HepG2 (cell line): ENCODE measurements around the gene UNC5B. TPM values are rescaled to one million over a fixed set of nuclear protein-coding genes. Genes with fewer than 3 reads are reported as not detected.
A peak's percentile ranks its signal among the peaks of the same experiment; 100 is the strongest.

Experiments
- ATAC-seq: fragments of 200-7000 bp; cut with Tn5 transposase; 3 replicates; pipeline ENCODE4 v1.9.1; 2020; ENCODE audit warnings: mild to moderate bottlenecking, moderate library complexity
- BruUV-seq: library from RNA; stranded (reverse); fragments of 400-500 nt; replicated peaks from 2 replicates; lab custom pipeline; 2021; lab: Mats Ljungman, UMichigan
- CTCF ChIA-PET: fragments of 300-600 bp; formaldehyde crosslinking; extraction: SDS; loops from one replicate; lab custom pipeline; 2021; ENCODE audit warnings: low total read pairs, inconsistent platforms, low intra/inter-chr PET ratio; lab: Yijun Ruan, JAX
- POLR2A ChIA-PET: fragments of 350-600 bp; sonication (Branson Sonifier 250); formaldehyde crosslinking; loops from one replicate; lab custom pipeline; 2020; ENCODE audit warnings: antibody characterized with exemption, inconsistent platforms; lab: Yijun Ruan, JAX
- DNase-seq: peaks from one replicate; pipeline ENCODE4 v3.0.0-alpha.2; 2015; ENCODE audit warnings: low spot score
- FAIRE-seq: peaks from 3 replicates; lab custom pipeline; 2011; peaks lifted over from hg19 to GRCh38; lab: Jason Lieb, UNC
- H2AFZ ChIP-seq: one replicate; pipeline ENCODE4 v1.6.1; 2011; ENCODE audit warnings: low read length, inconsistent platforms
- H3K27ac ChIP-seq: fragments of 300-600 bp; 3 replicates; pipeline ENCODE4 v1.8.0; 2011; ENCODE audit warnings: mixed run types, mild to moderate bottlenecking, mixed read lengths, low read length, inconsistent platforms; ENCODE audit not compliant: insufficient read depth; ENCODE audit errors: extremely low read length
- H3K27me3 ChIP-seq, 2 experiments: fragments of 200-600 bp in 1 of 2; 2 replicates in 1 of 2; 3 replicates in 1 of 2; pipeline versions ENCODE4 v1.6.0 to v1.8.0; 2011; ENCODE audit warnings: low read length in 2 of 2, mild to moderate bottlenecking in 2 of 2, moderate library complexity in 2 of 2, inconsistent platforms in 1 of 2; ENCODE audit not compliant: insufficient read depth in 2 of 2, control insufficient read depth in 1 of 2
- H3K36me3 ChIP-seq, 2 experiments: fragments of 200-600 bp in 1 of 2; replicated peaks in 1 of 2; 2 replicates in 1 of 2; 3 replicates in 1 of 2; pipeline versions ENCODE4 v1.5.1 to v1.8.0; 2011; ENCODE audit warnings: low read length in 2 of 2, inconsistent platforms in 1 of 2; ENCODE audit not compliant: insufficient read depth in 2 of 2, control insufficient read depth in 1 of 2
- H3K4me1 ChIP-seq: 2 replicates; pipeline ENCODE4 v1.5.1; 2012; ENCODE audit warnings: low read length, inconsistent platforms; ENCODE audit not compliant: insufficient read depth
- H3K4me2 ChIP-seq: 2 replicates; pipeline ENCODE4 v1.6.0; 2011; ENCODE audit warnings: low read depth, low read length, inconsistent platforms
- H3K4me3 ChIP-seq, 3 experiments: fragments of 200-600 bp in 1 of 3; sonication (generic), shearing (Covaris generic) in 1 of 3; replicated peaks in 1 of 3; 2 replicates each; pipeline ENCODE4 v1.5.1; 2011 to 2016; ENCODE audit warnings: low read length in 3 of 3, inconsistent platforms in 2 of 3, low read depth in 2 of 3, mild to moderate bottlenecking in 2 of 3, control low read depth in 1 of 3, mixed read lengths in 1 of 3; ENCODE audit not compliant: insufficient read depth in 1 of 3
- H3K79me2 ChIP-seq: one replicate; pipeline ENCODE4 v1.6.1; 2011; ENCODE audit warnings: low read length, inconsistent platforms; ENCODE audit not compliant: insufficient read depth
- H3K9ac ChIP-seq: 2 replicates; pipeline ENCODE4 v1.6.0; 2011; ENCODE audit warnings: mild to moderate bottlenecking, low read depth, low read length, inconsistent platforms; ENCODE audit not compliant: insufficient read depth
- H3K9me3 ChIP-seq: 2 replicates; pipeline ENCODE4 v1.5.1; 2012; ENCODE audit warnings: mild to moderate bottlenecking, low read length
- H4K20me1 ChIP-seq: 2 replicates; pipeline ENCODE4 v1.6.0; 2011; ENCODE audit warnings: inconsistent platforms, mild to moderate bottlenecking, low read length, moderate library complexity; ENCODE audit not compliant: insufficient read depth
- ARNT ChIP-seq: fragments of 450-650 bp; IDR thresholded peaks from 2 replicates; pipeline ENCODE4 v1.6.1; 2017
- CREB1 ChIP-seq, 2 experiments: fragments of 450-650 bp in 1 of 2; IDR thresholded peaks; 2 replicates each; pipeline ENCODE4 v1.6.1; 2016 to 2017; ENCODE audit warnings: control low read depth in 1 of 2, mild to moderate bottlenecking in 1 of 2, missing compliant biosample characterization in 1 of 2, missing genetic modification characterization in 1 of 2
- HNF1A ChIP-seq, 2 experiments: sonication (generic) in 1 of 2; formaldehyde crosslinking in 1 of 2; IDR thresholded peaks; 2 replicates each; pipeline versions ENCODE4 v1.4.0 to v1.6.1; 2016 to 2020; ENCODE audit warnings: borderline replicate concordance in 1 of 2, low read depth in 1 of 2, mild to moderate bottlenecking in 1 of 2, missing genetic modification reagents in 1 of 2
- JUND ChIP-seq: sonication (generic); formaldehyde crosslinking; IDR thresholded peaks from 2 replicates; pipeline ENCODE4 v1.8.0; 2022; ENCODE audit warnings: mild to moderate bottlenecking, missing genetic modification reagents
- NFE2L1 ChIP-seq: sonication (generic); formaldehyde crosslinking; IDR thresholded peaks from 2 replicates; pipeline ENCODE4 v1.4.0; 2020; ENCODE audit warnings: missing genetic modification reagents, mild to moderate bottlenecking, borderline replicate concordance
- NR3C1 ChIP-seq: sonication (generic); formaldehyde crosslinking; IDR thresholded peaks from 2 replicates; pipeline ENCODE4 v1.4.0; 2020; ENCODE audit warnings: missing genetic modification reagents
- POLR2AphosphoS2 ChIP-seq: IDR thresholded peaks from 2 replicates; pipeline ENCODE4 v1.6.1; 2011; ENCODE audit warnings: low read depth, low read length, improper control_type of control experiment
- SRY ChIP-seq: sonication (generic); formaldehyde crosslinking; IDR thresholded peaks from 2 replicates; pipeline ENCODE4 v1.8.0; 2022; ENCODE audit warnings: mild to moderate bottlenecking, missing genetic modification reagents
- TEF ChIP-seq: sonication (generic); formaldehyde crosslinking; IDR thresholded peaks from 2 replicates; pipeline ENCODE4 v1.5.0; 2020; ENCODE audit warnings: missing genetic modification reagents
- YEATS2 ChIP-seq: sonication (generic); formaldehyde crosslinking; IDR thresholded peaks from 2 replicates; pipeline ENCODE4 v1.4.0; 2020; ENCODE audit warnings: missing genetic modification reagents, borderline replicate concordance
- ZBTB25 ChIP-seq: IDR thresholded peaks from 2 replicates; pipeline ENCODE4 v1.6.1; 2018; ENCODE audit warnings: missing genetic modification reagents
- ZFP62 ChIP-seq: sonication (generic); formaldehyde crosslinking; IDR thresholded peaks from 2 replicates; pipeline ENCODE4 v1.4.0; 2020; ENCODE audit warnings: missing genetic modification reagents
- ZMYM2 ChIP-seq: sonication (generic); formaldehyde crosslinking; IDR thresholded peaks from 2 replicates; pipeline ENCODE4 v1.8.0; 2022; ENCODE audit warnings: mild to moderate bottlenecking, missing genetic modification reagents
- ZNF230 ChIP-seq: sonication (generic); formaldehyde crosslinking; IDR thresholded peaks from 2 replicates; pipeline ENCODE4 v1.4.0; 2020; ENCODE audit warnings: mild to moderate bottlenecking, missing genetic modification reagents
- ZNF781 ChIP-seq: sonication (generic); formaldehyde crosslinking; IDR thresholded peaks from 2 replicates; pipeline ENCODE4 v1.5.1; 2020; ENCODE audit warnings: borderline replicate concordance, mild to moderate bottlenecking, missing genetic modification reagents; ENCODE audit errors: not compliant biosample characterization
- WGBS: methylation state at CpG from one replicate; pipeline ENCODE4 v1.1.6; 2017; ENCODE audit warnings: low lambda C conversion rate; 5-methylcytosine and 5-hydroxymethylcytosine counted together
- in situ Hi-C: cut with HindIII; loops from 2 replicates; pipeline ENCODE4 v1.10.0; 2017; ENCODE audit warnings: low pct_unique_long_range_greater_than_20kb; ENCODE audit not compliant: extremely low pct_ligation_motif_present
- intact Hi-C: fragments of 100-400 bp; cut with micrococcal nuclease; formaldehyde crosslinking; loops from one replicate; pipeline ENCODE4 v1.10.0; 2022; ENCODE audit not compliant: unreplicated experiment
- polyA plus RNA-seq, 8 experiments: library from polyadenylated mRNA; depleted of rRNA in 3 of 8; stranded (reverse) in 7 of 8; unstranded in 1 of 8; fragments of >200 nt; fragmentation: Illumina TruSeq in 4 of 8; extraction: Trizol in 4 of 8; gene quantifications; 2 replicates each; pipeline versions ENCODE4 v1.2.1 to v1.2.3, GENCODE V29; 2011 to 2016; ENCODE audit warnings: low read depth in 4 of 8, missing spikeins in 1 of 8, mixed read lengths in 1 of 8; ENCODE audit not compliant: insufficient read depth in 1 of 8
- total RNA-seq, 5 experiments: library from RNA; depleted of rRNA; stranded (reverse); fragments of >200 nt; fragmentation: Illumina TruSeq; extraction: Trizol; gene quantifications; 2 replicates each; pipeline ENCODE4 v1.2.3, GENCODE V29; 2016; ENCODE audit warnings: low read depth in 1 of 5

The UNC5B gene
- total and polyA plus RNA-seq, 2 of the 13 experiments (the other 11 are each of a cell fraction or from before 2014, with no cell fraction given), result 0.07 TPM

GRCh38 chr10:71222601-71223346, 10.4 kb downstream of the UNC5B start:
- BruUV-seq, result no TSS peak
- no peak for DNase-seq
- Histone ChIP-seq H3K4me3 (no peak overlapping the region), H3K9me3 (no peaks in the 10 kb centered on the region), H3K9ac (no peak overlapping the region), H3K27me3 (peaks cover 3 to 16% of the 10 kb centered on the region in 2 experiments; a peak in 4 of 5 replicates), H3K27ac (no peak overlapping the region), H3K4me1 (no peaks in the 10 kb centered on the region), H3K36me3 (no peaks in the 10 kb centered on the region), H2AFZ (no peak overlapping the region), H3K4me2 (no peak overlapping the region), H3K79me2 (no peaks in the 10 kb centered on the region), H4K20me1 (no peaks in the 10 kb centered on the region)
- no peak for FAIRE-seq
- intact Hi-C loops, result no loop called here
- in situ Hi-C loops, result no loop called here
- peak; percentile 85 for ATAC-seq
- 23% methylated on average over 7 of the region's 11 CpGs for WGBS
- CTCF ChIA-PET, result no interaction called here
- no peak for TF ChIP-seq JUND (CRISPR knock-in tag)
- TF ChIP-seq SRY (CRISPR knock-in tag), result no peak
- TF ChIP-seq ZBTB25 (CRISPR knock-in tag), result no peak
- no peak for TF ChIP-seq POLR2AphosphoS2
- no peak for TF ChIP-seq ZNF781 (CRISPR knock-in tag)
- TF ChIP-seq CREB1 (IDR thresholded peaks at IDR 0.05), result no peak
- TF ChIP-seq CREB1 (CRISPR knock-in tag; IDR thresholded peaks at IDR 0.05), result no peak
- TF ChIP-seq NR3C1, result no peak
- TF ChIP-seq ZMYM2 (CRISPR knock-in tag), result no peak
- TF ChIP-seq ZFP62, result no peak
- TF ChIP-seq ARNT, result no peak
- no peak for TF ChIP-seq YEATS2 (CRISPR knock-in tag)
- no peak for TF ChIP-seq HNF1A (IDR thresholded peaks at IDR 0.05; ENCODE audit: low read depth)
- TF ChIP-seq HNF1A (CRISPR knock-in tag; IDR thresholded peaks at IDR 0.05; ENCODE audit: borderline replicate concordance), result no peak
- TF ChIP-seq ZNF230, result no peak
- no peak for TF ChIP-seq TEF (CRISPR knock-in tag)
- TF ChIP-seq NFE2L1, result no peak
- POLR2A ChIA-PET, result no interaction called here
